ENCODE data around the gene KIF19. TPM values are rescaled to one million over a fixed set of nuclear protein-coding genes. Genes with fewer than 3 reads are reported as not detected.

KIF19 gene
- total and polyA plus RNA-seq, 2 donors (not counting 1 experiment from before 2014, with no cell fraction given), result not detected

DNA sequence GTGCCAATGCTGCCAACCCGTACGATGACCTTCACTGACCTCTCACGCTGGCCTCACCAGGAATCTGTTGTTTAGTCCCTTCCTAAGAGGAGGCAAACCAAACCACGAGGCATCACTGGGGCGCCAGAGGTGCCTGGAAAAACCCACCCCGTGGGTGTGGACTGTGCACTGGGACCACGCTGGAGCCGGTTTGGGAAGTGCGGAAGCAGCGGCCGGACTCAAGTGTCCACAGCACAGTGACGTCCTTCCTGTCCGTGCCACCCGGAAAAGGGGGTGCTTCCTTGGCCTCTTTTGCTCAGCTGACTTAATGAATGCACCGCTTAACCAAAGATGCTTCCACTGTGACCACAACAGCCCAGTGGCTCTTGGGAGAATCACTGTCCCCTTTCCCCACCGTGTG is 9.0 kb upstream of the KIF19 start:
- H3K4me1 Mint-ChIP-seq, result no peaks in the 10 kb centered on the region
- H3K4me3 ChIP-seq (ENCODE audit: control extremely low read depth in 1 of 5, extremely low read depth in 1 of 5, insufficient read depth in 1 of 5, low read depth in 2 of 5, low read length in 4 of 5), result no peak overlapping the region
- H3K4me3 Mint-ChIP-seq, result no peak overlapping the region
- no peaks in the 10 kb centered on the region for H3K9me3 Mint-ChIP-seq (ENCODE audit: insufficient read depth)
- no peaks in the 10 kb centered on the region for H3K79me2 ChIP-seq (ENCODE audit: control insufficient read depth, insufficient read depth, low read length)
- peaks cover 0 to 5% (median 5%) of the 10 kb centered on the region in 3 donors for H3K9me3 ChIP-seq (ENCODE audit: control extremely low read depth in 1 of 3, control insufficient read depth in 2 of 3, insufficient read depth in 1 of 3, low read length in 2 of 3)
- POLR2A ChIA-PET, result no interaction called here
- no peaks in the 10 kb centered on the region for H4K20me1 ChIP-seq (ENCODE audit: control insufficient read depth, insufficient read depth, low read length, poor library complexity, severe bottlenecking)
- H3K27me3 ChIP-seq (replicated peaks in 1 of 4; ENCODE audit: control extremely low read depth in 1 of 4, control insufficient read depth in 3 of 4, insufficient read depth in 4 of 4, low read length in 3 of 4), result peaks cover 0 to 5% (median 1%) of the 10 kb centered on the region in 4 experiments
- DNase-seq, result no peak
- no peak overlapping the region for H3K27ac Mint-ChIP-seq
- intact Hi-C loops (cut with micrococcal nuclease), result no loop called here
- H2AFZ ChIP-seq (ENCODE audit: insufficient read depth, low read depth, low read length, poor library complexity, severe bottlenecking), result no peak overlapping the region
- peaks cover 26% of the 10 kb centered on the region for H3K27me3 Mint-ChIP-seq
- no peak overlapping the region for H3K27ac ChIP-seq (ENCODE audit: low read length in 2 of 2)
- H3K36me3 ChIP-seq (replicated peaks in 1 of 2; ENCODE audit: control extremely low read depth in 1 of 2, control insufficient read depth in 1 of 2, extremely low read depth in 1 of 2, insufficient read depth in 2 of 2, low read length in 1 of 2), result no peaks in the 10 kb centered on the region
- 80% methylated on average over 16 of the region's 16 CpGs for WGBS (ENCODE audit: insufficient coverage)
- no peak for TF ChIP-seq CTCF (IDR thresholded peaks at IDR 0.05)
- TF ChIP-seq EZH2 (IDR thresholded peaks at IDR 0.05; ENCODE audit: borderline replicate concordance, insufficient read depth, low read depth, low read length, poor library complexity, severe bottlenecking), result no peak
- no peak overlapping the region for H3K9ac ChIP-seq (ENCODE audit: low read length)
- no peak overlapping the region for H3K4me2 ChIP-seq (replicated peaks; ENCODE audit: low read depth, low read length, poor library complexity, severe bottlenecking)
- H3K4me1 ChIP-seq (ENCODE audit: control insufficient read depth in 2 of 2, insufficient read depth in 2 of 2, low read length in 2 of 2), result no peaks in the 10 kb centered on the region
- CTCF ChIA-PET, result no interaction called here
- ATAC-seq (ENCODE audit: low read depth), result no peak

DNA sequence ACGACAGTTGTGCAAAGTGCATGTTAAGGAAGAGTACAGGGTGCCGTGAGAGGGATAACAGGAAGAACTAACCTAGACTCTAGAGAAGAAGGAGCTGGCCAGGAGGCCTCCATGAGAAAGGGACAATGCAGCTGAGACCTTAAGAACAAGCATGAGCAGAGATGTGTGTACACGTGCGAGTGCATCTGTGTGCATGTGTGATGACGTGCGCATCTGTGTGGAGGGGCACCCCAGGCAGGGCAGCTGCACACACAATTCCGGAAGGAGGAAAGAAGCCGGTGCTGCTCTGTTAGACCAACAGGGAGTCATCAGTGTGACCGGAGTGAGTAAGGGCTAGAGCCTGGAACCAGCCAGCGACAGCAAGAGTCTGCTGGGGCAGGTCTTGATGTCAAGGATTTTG is 7.6 kb upstream of the KIF19 start:
- Mint-ChIP-seq H3K27ac (no peak overlapping the region), H3K27me3 (peaks cover 36% of the 10 kb centered on the region), H3K9me3 (ENCODE audit: insufficient read depth) (no peaks in the 10 kb centered on the region), H3K4me3 (no peak overlapping the region), H3K4me1 (no peaks in the 10 kb centered on the region)
- DNase-seq, result no peak
- no peak overlapping the region for H2AFZ ChIP-seq (ENCODE audit: insufficient read depth, low read depth, low read length, poor library complexity, severe bottlenecking)
- ChIA-PET POLR2A (no interaction called here), CTCF (interaction anchor here (0.9 kb wide), 1 partner anchor 105 kb away, joined by 3 read pairs; the partner anchor contains the start of gene TTYH2)
- no peaks in the 10 kb centered on the region for H3K79me2 ChIP-seq (ENCODE audit: control insufficient read depth, insufficient read depth, low read length)
- no peak overlapping the region for H3K27ac ChIP-seq (ENCODE audit: low read length in 2 of 2)
- ATAC-seq (ENCODE audit: low read depth), result no peak
- H3K9ac ChIP-seq (ENCODE audit: low read length), result no peak overlapping the region
- peaks cover 0 to under 1% (median 0%) of the 10 kb centered on the region in 3 donors for H3K9me3 ChIP-seq (ENCODE audit: control extremely low read depth in 1 of 3, control insufficient read depth in 2 of 3, insufficient read depth in 1 of 3, low read length in 2 of 3)
- H3K4me3 ChIP-seq (ENCODE audit: control extremely low read depth in 1 of 5, extremely low read depth in 1 of 5, insufficient read depth in 1 of 5, low read depth in 2 of 5, low read length in 4 of 5), result no peak overlapping the region
- H3K4me2 ChIP-seq (replicated peaks; ENCODE audit: low read depth, low read length, poor library complexity, severe bottlenecking), result no peak overlapping the region
- H4K20me1 ChIP-seq (ENCODE audit: control insufficient read depth, insufficient read depth, low read length, poor library complexity, severe bottlenecking), result no peaks in the 10 kb centered on the region
- peaks cover 0 to 5% (median 1%) of the 10 kb centered on the region in 4 experiments for H3K27me3 ChIP-seq (replicated peaks in 1 of 4; ENCODE audit: control extremely low read depth in 1 of 4, control insufficient read depth in 3 of 4, insufficient read depth in 4 of 4, low read length in 3 of 4)
- no peaks in the 10 kb centered on the region for H3K4me1 ChIP-seq (ENCODE audit: control insufficient read depth in 2 of 2, insufficient read depth in 2 of 2, low read length in 2 of 2)
- no peak for TF ChIP-seq EZH2 (IDR thresholded peaks at IDR 0.05; ENCODE audit: borderline replicate concordance, insufficient read depth, low read depth, low read length, poor library complexity, severe bottlenecking)
- no peak for TF ChIP-seq CTCF (IDR thresholded peaks at IDR 0.05)
- no peaks in the 10 kb centered on the region for H3K36me3 ChIP-seq (replicated peaks in 1 of 2; ENCODE audit: control extremely low read depth in 1 of 2, control insufficient read depth in 1 of 2, extremely low read depth in 1 of 2, insufficient read depth in 2 of 2, low read length in 1 of 2)
- WGBS (ENCODE audit: insufficient coverage), result 98% methylated on average over 10 of the region's 10 CpGs
- intact Hi-C loops (cut with micrococcal nuclease), result no loop called here

Data from B cell (primary cell).